Kidney epithelial cell (primary cell): ENCODE data around the gene ZBTB21. TPM values are rescaled to one million over a fixed set of nuclear protein-coding genes. Genes with fewer than 3 reads are reported as not detected.

ENCODE experiments used
- DNase-seq: peaks from one replicate; pipeline ENCODE4 v3.0.0-alpha.2; 2010; ENCODE audit warnings: low read depth
- H3K27me3 ChIP-seq: 2 replicates; pipeline ENCODE4 v1.6.0; 2011; ENCODE audit warnings: low read length; ENCODE audit not compliant: control insufficient read depth, insufficient read depth
- H3K36me3 ChIP-seq: 2 replicates; pipeline ENCODE4 v1.5.1; 2011; ENCODE audit warnings: low read length; ENCODE audit not compliant: control insufficient read depth, insufficient read depth
- H3K4me3 ChIP-seq: 2 replicates; pipeline ENCODE4 v1.5.1; 2011; ENCODE audit warnings: low read depth, mild to moderate bottlenecking, control low read depth, low read length
- CTCF ChIP-seq: IDR thresholded peaks from 2 replicates; pipeline ENCODE4 v1.5.1; 2011; ENCODE audit warnings: mild to moderate bottlenecking, moderate library complexity, low read length, control low read depth, inconsistent platforms; ENCODE audit not compliant: insufficient read depth, poor library complexity, severe bottlenecking
- total RNA-seq: library from RNA; depleted of rRNA; stranded (reverse); fragments of >200 nt; gene quantifications from 2 replicates; pipeline ENCODE4 v1.2.3, GENCODE V29; 2015

ZBTB21 gene
- total RNA-seq, 1 donor from 2014 or later, result 13.8 TPM

- no peak overlapping the region for H3K4me3 ChIP-seq
These were observed 38.3 kb downstream of the ZBTB21 start for GRCh38 chr21:41971891-41972290.

GRCh38 chr21:41970751-41971653, 39.2 kb downstream of the ZBTB21 start:
- Histone ChIP-seq H3K4me3 (no peak overlapping the region), H3K27me3 (no peaks in the 10 kb centered on the region), H3K36me3 (no peaks in the 10 kb centered on the region)
- TF ChIP-seq CTCF, result no peak
- DNase-seq, result no peak

More at GRCh38 chr21:41971891-41972290, 38.3 kb downstream of the ZBTB21 start:
- DNase-seq, result no peak
- H3K27me3 ChIP-seq, result no peaks in the 10 kb centered on the region
- no peak for TF ChIP-seq CTCF
- H3K36me3 ChIP-seq, result no peaks in the 10 kb centered on the region

GRCh38 chr21:41970106-41970391, 40.1 kb downstream of the ZBTB21 start:
- no peak overlapping the region for H3K4me3 ChIP-seq
- no peak for TF ChIP-seq CTCF
- H3K36me3 ChIP-seq, result no peaks in the 10 kb centered on the region
- no peaks in the 10 kb centered on the region for H3K27me3 ChIP-seq
- no peak for DNase-seq

GRCh38 chr21:41967708-41968107, 42.5 kb downstream of the ZBTB21 start:
- Histone ChIP-seq H3K4me3 (no peak overlapping the region), H3K36me3 (no peaks in the 10 kb centered on the region), H3K27me3 (peaks cover 8% of the 10 kb centered on the region)
- no peak for DNase-seq
- no peak for TF ChIP-seq CTCF

GRCh38 chr21:41966872-41967621, 43.1 kb downstream of the ZBTB21 start:
- H3K27me3 ChIP-seq, result peaks cover 9% of the 10 kb centered on the region
- no peak for DNase-seq
- H3K4me3 ChIP-seq, result no peak overlapping the region
- H3K36me3 ChIP-seq, result no peaks in the 10 kb centered on the region
- no peak for TF ChIP-seq CTCF
